Measurements from ENCODE around the gene PARD6G.
"Not testable (repeated sequence)": the region's sequence is repeated elsewhere in the genome, so short reads cannot be mapped to it uniquely, and the experiment has no call there.

Gene PARD6G

GRCh38 chr18:80239830-80240229 lies 7.5 kb downstream of the PARD6G start:
- no peak for DNase-seq

GRCh38 chr18:80238651-80239260 lies 8.6 kb downstream of the PARD6G start:
- DNase-seq, result no peak

GRCh38 chr18:80237519-80237918 lies 9.8 kb downstream of the PARD6G start:
- not testable (repeated sequence) for DNase-seq

GRCh38 chr18:80234398-80234797 lies 12.9 kb downstream of the PARD6G start:
- no peak for DNase-seq

GRCh38 chr18:80233899-80234298 lies 13.4 kb downstream of the PARD6G start:
- DNase-seq, result no peak

- no peak for DNase-seq
These were observed 14.0 kb downstream of the PARD6G start for GRCh38 chr18:80233201-80233835.

- DNase-seq, result no peak
These were observed 14.6 kb downstream of the PARD6G start for GRCh38 chr18:80232710-80233109.

- no peak for DNase-seq
These were observed 15.3 kb downstream of the PARD6G start for GRCh38 chr18:80232030-80232429.

GRCh38 chr18:80231616-80232015 lies 15.7 kb downstream of the PARD6G start:
- no peak for DNase-seq

- DNase-seq, result no peak
These were observed 16.2 kb downstream of the PARD6G start for GRCh38 chr18:80231151-80231550.

- no peak for DNase-seq
These were observed 17.3 kb downstream of the PARD6G start for GRCh38 chr18:80229766-80230745.

GRCh38 chr18:80229363-80229762 lies 18.0 kb downstream of the PARD6G start:
- no peak for DNase-seq

GRCh38 chr18:80228051-80228848 lies 19.1 kb downstream of the PARD6G start:
- no peak for DNase-seq

- DNase-seq, result no peak
These were observed 19.8 kb downstream of the PARD6G start for GRCh38 chr18:80227472-80227871.

GRCh38 chr18:80225685-80226084 lies 21.6 kb downstream of the PARD6G start:
- no peak for DNase-seq

- DNase-seq, result no peak
These were observed 23.6 kb downstream of the PARD6G start for GRCh38 chr18:80223581-80224148.

GRCh38 chr18:80219488-80219887 lies 27.8 kb downstream of the PARD6G start:
- DNase-seq, result not testable (repeated sequence)

GRCh38 chr18:80218341-80219227 lies 28.7 kb downstream of the PARD6G start:
- DNase-seq, result no peak

GRCh38 chr18:80213182-80213581 lies 34.1 kb downstream of the PARD6G start:
- no peak for DNase-seq

- no peak for DNase-seq
These were observed 36.8 kb downstream of the PARD6G start for GRCh38 chr18:80210312-80211083.

GRCh38 chr18:80208620-80209019 lies 38.7 kb downstream of the PARD6G start:
- DNase-seq, result no peak

Data from NCI-H1092 treated with DMSO at 0.1 percent for 48 hours (cell line).